ENCODE data around the gene RASSF5.

GRCh38 chr1:206570529-206570928 is 63.2 kb downstream of the RASSF5 start:
- TF ChIP-seq IRF1 (CRISPR knock-in tag; IDR thresholded peaks at IDR 0.05; ENCODE audit: low read depth) (no peak), ERF (CRISPR knock-in tag; IDR thresholded peaks at IDR 0.05) (no peak), ZNF335 (CRISPR knock-in tag; IDR thresholded peaks at IDR 0.05) (no peak), MXD1 (CRISPR knock-in tag; IDR thresholded peaks at IDR 0.05) (no peak), RFX1 (IDR thresholded peaks at IDR 0.05) (no peak), ZBTB1 (CRISPR knock-in tag; IDR thresholded peaks at IDR 0.05; ENCODE audit: borderline replicate concordance) (no peak), REST (IDR thresholded peaks at IDR 0.05; ENCODE audit: borderline replicate concordance in 1 of 2, low read depth in 1 of 2, low read length in 2 of 2) (no peak), FOXJ3 (CRISPR knock-in tag; IDR thresholded peaks at IDR 0.05; ENCODE audit: borderline replicate concordance) (no peak), MNT (IDR thresholded peaks at IDR 0.05) (no peak), NFE2L1 (CRISPR knock-in tag; IDR thresholded peaks at IDR 0.05; ENCODE audit: borderline replicate concordance) (no peak), CTCF (CRISPR knock-in tag; IDR thresholded peaks at IDR 0.05) (no peak)
